ENCODE results near the gene PHF24. TPM values are rescaled to one million over a fixed set of nuclear protein-coding genes. Genes with fewer than 3 reads are reported as not detected.

Gene PHF24
- total and polyA plus RNA-seq, 2 of the 13 experiments (the other 11 are each of a cell fraction or from before 2014, with no cell fraction given): 0.05 TPM; not detected in 1

DNA sequence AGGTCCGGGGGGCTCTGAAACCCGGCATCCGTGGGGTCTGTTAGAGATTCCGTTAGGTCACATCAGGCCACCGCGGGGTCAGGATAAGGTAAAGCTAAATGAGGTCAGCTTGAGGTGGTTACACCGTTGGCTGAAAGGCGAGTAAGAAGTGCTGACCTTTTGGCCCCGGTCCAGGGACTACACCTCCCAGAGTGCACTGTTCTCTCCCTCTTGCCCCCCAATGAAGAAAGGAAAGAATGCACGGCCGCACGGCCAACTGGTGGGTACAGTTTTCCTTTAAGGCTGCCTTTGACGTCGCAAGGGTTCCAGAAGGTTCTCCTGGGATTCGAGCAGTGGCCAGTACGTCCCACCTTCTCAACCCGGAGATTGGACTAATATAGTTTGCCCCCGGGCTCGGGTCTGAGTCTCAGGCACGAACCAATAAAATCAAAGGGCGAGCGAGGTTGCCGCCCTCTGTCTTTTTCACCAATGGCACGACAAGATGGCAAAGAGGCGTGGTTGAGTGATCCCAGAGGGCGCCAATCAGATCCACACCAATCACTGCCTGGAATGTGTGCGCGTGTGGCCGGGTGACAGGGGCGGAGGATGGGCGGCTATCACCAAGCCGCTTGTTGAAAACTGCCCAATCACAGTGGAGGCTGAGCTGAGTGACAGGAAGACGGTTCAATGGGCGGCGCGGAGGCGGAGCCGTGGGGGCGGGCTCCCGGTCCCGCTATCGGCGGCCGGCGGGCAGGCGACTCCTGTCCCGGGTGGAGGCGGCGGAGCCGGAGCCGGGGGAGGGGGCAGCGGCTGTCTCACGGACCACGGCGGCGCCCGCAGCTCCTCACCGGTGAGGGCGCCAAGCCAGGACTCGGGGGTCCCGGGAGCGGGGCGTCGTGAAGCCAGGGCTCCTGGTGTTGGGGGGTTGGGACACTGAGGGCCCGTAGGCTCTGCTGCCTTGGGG is 31.2 kb downstream of the PHF24 start, which contains the start of gene DNAJB5 (continued):
- TF ChIP-seq ZFYVE20 (CRISPR knock-in tag; IDR thresholded peaks at IDR 0.05; ENCODE audit: borderline replicate concordance, low read depth) (no peak), ZNF446 (CRISPR knock-in tag; IDR thresholded peaks at IDR 0.05) (0 out of 2 replicates have a peak, but pooled peaks have one; percentile 31), YY1 (IDR thresholded peaks at IDR 0.05; ENCODE audit: insufficient read depth, insufficient replicate concordance, low read depth, low read length) (no peak), ZNF607 (CRISPR knock-in tag; IDR thresholded peaks at IDR 0.05; ENCODE audit: borderline replicate concordance) (peak; percentile 70; the same call in 1 of the 2 replicates), TGIF2 (CRISPR knock-in tag; IDR thresholded peaks at IDR 0.05) (peak; percentile 55; the same call in 1 of the 2 replicates), ZNF713 (CRISPR knock-in tag; IDR thresholded peaks at IDR 0.05) (no peak), ZNF550 (CRISPR knock-in tag; IDR thresholded peaks at IDR 0.05; ENCODE audit: borderline replicate concordance) (no peak), ZNF703 (CRISPR knock-in tag; IDR thresholded peaks at IDR 0.05; ENCODE audit: borderline replicate concordance) (no peak), HNRNPLL (IDR thresholded peaks at IDR 0.05; ENCODE audit: low read depth, low read length, poor library complexity, severe bottlenecking) (peak; percentile 62), SOX5 (CRISPR knock-in tag; IDR thresholded peaks at IDR 0.05; ENCODE audit: borderline replicate concordance) (no peak), GABPA (IDR thresholded peaks at IDR 0.05; ENCODE audit: low read depth, low read length) (no peak), GABPA (CRISPR knock-in tag; IDR thresholded peaks at IDR 0.05; ENCODE audit: low read depth) (peak; percentile 41; the same call in 1 of the 2 replicates), ATF5 (CRISPR knock-in tag; IDR thresholded peaks at IDR 0.05; ENCODE audit: low read depth) (no peak), MIER3 (CRISPR knock-in tag; IDR thresholded peaks at IDR 0.05; ENCODE audit: borderline replicate concordance) (no peak), ATF1 (CRISPR knock-in tag; IDR thresholded peaks at IDR 0.05) (peak; percentile 74), PAX8 (CRISPR knock-in tag; IDR thresholded peaks at IDR 0.05; ENCODE audit: borderline replicate concordance) (no peak), NR2C2 (CRISPR knock-in tag; IDR thresholded peaks at IDR 0.05; ENCODE audit: borderline replicate concordance) (peak; percentile 52; the same call in 1 of the 2 replicates)
- TF ChIP-seq, protein P1, sequence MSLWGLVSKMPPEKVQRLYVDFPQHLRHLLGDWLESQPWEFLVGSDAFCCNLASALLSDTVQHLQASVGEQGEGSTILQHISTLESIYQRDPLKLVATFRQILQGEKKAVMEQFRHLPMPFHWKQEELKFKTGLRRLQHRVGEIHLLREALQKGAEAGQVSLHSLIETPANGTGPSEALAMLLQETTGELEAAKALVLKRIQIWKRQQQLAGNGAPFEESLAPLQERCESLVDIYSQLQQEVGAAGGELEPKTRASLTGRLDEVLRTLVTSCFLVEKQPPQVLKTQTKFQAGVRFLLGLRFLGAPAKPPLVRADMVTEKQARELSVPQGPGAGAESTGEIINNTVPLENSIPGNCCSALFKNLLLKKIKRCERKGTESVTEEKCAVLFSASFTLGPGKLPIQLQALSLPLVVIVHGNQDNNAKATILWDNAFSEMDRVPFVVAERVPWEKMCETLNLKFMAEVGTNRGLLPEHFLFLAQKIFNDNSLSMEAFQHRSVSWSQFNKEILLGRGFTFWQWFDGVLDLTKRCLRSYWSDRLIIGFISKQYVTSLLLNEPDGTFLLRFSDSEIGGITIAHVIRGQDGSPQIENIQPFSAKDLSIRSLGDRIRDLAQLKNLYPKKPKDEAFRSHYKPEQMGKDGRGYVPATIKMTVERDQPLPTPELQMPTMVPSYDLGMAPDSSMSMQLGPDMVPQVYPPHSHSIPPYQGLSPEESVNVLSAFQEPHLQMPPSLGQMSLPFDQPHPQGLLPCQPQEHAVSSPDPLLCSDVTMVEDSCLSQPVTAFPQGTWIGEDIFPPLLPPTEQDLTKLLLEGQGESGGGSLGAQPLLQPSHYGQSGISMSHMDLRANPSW (CRISPR knock-in tag; IDR thresholded peaks at IDR 0.05; ENCODE audit: borderline replicate concordance): no peak
- TF ChIP-seq, protein P2, sequence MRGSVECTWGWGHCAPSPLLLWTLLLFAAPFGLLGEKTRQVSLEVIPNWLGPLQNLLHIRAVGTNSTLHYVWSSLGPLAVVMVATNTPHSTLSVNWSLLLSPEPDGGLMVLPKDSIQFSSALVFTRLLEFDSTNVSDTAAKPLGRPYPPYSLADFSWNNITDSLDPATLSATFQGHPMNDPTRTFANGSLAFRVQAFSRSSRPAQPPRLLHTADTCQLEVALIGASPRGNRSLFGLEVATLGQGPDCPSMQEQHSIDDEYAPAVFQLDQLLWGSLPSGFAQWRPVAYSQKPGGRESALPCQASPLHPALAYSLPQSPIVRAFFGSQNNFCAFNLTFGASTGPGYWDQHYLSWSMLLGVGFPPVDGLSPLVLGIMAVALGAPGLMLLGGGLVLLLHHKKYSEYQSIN (CRISPR knock-in tag; IDR thresholded peaks at IDR 0.05; ENCODE audit: borderline replicate concordance): no peak
- TF ChIP-seq, protein P3, sequence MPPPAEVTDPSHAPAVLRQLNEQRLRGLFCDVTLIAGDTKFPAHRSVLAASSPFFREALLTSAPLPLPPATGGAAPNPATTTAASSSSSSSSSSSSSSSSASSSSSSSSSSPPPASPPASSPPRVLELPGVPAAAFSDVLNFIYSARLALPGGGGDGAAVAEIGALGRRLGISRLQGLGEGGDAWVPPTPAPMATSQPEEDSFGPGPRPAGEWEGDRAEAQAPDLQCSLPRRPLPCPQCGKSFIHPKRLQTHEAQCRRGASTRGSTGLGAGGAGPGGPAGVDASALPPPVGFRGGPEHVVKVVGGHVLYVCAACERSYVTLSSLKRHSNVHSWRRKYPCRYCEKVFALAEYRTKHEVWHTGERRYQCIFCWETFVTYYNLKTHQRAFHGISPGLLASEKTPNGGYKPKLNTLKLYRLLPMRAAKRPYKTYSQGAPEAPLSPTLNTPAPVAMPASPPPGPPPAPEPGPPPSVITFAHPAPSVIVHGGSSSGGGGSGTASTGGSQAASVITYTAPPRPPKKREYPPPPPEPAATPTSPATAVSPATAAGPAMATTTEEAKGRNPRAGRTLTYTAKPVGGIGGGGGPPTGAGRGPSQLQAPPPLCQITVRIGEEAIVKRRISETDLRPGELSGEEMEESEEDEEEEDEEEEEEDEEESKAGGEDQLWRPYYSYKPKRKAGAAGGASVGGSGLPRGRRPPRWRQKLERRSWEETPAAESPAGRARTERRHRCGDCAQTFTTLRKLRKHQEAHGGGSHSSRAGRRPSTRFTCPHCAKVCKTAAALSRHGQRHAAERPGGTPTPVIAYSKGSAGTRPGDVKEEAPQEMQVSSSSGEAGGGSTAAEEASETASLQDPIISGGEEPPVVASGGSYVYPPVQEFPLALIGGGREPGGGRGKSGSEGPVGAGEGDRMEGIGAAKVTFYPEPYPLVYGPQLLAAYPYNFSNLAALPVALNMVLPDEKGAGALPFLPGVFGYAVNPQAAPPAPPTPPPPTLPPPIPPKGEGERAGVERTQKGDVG (CRISPR knock-in tag; IDR thresholded peaks at IDR 0.05; ENCODE audit: borderline replicate concordance): no peak
